ENCODE results near the gene GHRL. TPM values are rescaled to one million over a fixed set of nuclear protein-coding genes. Genes with fewer than 3 reads are reported as not detected.
A peak's percentile ranks its signal among the peaks of the same experiment; 100 is the strongest.
"Not testable (repeated sequence)": the region's sequence is repeated elsewhere in the genome, so short reads cannot be mapped to it uniquely, and the experiment has no call there.

GHRL gene
- total RNA-seq, 2 donors from 2014 or later: 0.60 TPM; not detected in 1

GRCh38 chr3:10281951-10282350 lies 10.8 kb downstream of the GHRL start:
- DNase-seq (no peak), ATAC-seq (peak in 1 of 2 donors; percentile 14)
- intact Hi-C loops (cut with DNase I): no loop called here

DNA sequence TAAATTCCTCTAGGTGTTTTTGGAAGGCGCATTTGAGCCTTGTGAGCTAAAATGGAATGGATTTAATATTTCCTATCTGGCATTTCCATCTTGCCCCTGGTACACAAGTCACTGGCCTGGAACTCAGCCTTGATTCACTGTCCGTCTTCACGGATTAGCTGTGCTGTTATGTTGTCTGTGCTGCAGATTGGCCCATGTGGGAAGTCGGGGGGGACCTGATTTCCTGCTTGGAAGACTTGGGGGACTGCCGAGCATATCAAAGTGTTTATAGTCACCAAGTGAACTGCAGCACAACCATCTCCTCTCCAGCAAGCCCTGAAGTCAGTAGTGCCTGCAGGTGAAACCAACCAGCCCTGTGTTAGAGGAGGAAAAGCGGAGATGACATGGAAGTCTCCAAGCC lies 12.2 kb downstream of the GHRL start:
- no peak for ATAC-seq
- no peak for DNase-seq
- intact Hi-C loops (cut with DNase I): no loop called here

GRCh38 chr3:10280177-10280529 lies 12.6 kb downstream of the GHRL start:
- ATAC-seq: no peak
- no peak for DNase-seq
- intact Hi-C loops (cut with DNase I): no loop called here

DNA sequence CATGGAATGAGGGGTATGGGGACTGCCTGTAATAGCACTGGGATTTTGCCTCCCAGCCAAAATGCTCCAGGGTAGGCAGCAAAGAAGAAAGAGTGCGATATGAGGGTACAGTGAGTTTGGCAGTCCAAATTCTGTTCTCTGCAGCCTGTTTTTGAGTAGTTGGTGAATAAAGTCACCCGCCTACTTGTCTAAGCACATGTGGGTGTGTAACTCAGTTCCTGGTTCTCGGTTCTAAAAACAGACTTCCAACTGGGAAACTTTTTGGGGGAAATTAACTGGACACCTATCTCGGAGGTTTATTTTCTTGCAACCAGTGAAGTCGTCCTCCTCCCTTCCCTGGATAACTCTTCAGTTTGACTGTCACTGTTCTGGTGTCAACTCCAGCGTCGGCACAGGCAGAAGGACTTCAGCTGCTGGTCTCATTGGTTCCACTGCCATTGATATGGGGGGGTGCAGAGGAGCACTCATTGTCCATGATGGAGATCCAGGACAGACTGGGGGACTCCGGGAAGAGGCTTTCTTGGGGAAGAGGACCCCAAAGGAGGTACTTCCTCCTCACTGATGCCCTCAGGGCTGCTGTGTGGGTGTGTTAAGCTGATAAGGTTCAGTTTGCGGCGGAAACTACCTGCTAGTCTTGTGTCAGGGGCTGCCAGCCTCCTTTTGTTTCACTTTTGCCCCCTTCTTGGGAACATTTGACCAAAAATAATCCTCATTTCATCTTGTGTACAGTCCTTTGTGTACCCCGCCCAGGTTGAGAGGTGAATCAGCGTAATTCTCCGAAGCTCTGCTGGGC lies 13.2 kb downstream of the GHRL start:
- intact Hi-C loops (cut with DNase I): no loop called here
- no peak for ATAC-seq
- DNase-seq: no peak

- DNase-seq (no peak), ATAC-seq (no peak)
- intact Hi-C loops (cut with DNase I): no loop called here
These were observed 14.2 kb downstream of the GHRL start for GRCh38 chr3:10278501-10278900.

DNA sequence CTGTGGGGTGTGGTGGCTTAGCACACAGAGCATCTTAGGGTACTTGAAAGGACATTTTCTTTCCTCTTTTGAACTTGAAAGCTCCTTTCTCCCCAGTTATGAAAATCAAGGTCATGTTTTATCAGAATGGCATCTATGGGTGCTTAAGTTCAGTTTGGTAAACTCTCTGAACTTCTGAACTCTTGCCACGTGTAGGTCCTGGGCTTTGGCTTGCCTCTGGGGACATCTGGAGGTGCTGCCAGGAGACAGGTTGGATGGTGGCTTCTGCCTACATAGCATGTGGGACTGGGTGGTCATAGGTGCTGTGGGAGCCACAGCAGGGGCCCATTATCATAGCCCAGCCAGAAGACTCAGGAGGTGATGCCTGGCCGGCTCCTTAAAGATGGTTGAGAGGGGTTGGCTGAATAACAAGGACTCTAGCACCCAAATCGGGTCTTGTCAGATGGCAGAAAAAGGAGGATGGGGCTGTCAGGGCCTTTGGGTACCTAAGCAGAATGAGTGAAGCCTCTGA lies 15.6 kb downstream of the GHRL start:
- intact Hi-C loops (cut with DNase I): no loop called here
- no peak for ATAC-seq
- DNase-seq: no peak

DNA sequence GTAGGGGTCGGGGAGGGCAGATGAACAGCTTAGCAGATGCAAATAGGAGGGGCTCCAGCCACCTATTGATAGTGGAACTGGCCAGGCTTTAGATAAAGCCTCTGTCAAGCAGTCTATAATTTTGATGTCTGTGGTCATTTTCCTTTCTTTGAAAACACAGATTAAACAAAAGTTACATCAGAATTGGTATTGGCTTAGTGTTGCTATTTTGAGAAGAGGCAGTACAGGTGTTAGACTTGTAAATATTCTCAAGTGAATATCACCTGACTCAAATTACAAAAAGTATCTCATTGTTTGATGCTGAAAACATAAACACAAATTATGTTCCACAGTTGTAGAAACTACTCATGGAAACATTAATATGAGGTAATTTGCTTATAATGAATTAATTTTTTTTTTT lies 18.1 kb downstream of the GHRL start:
- no peak for DNase-seq
- ATAC-seq: no peak
- intact Hi-C loops (cut with DNase I): no loop called here

GRCh38 chr3:10273702-10274305 lies 18.9 kb downstream of the GHRL start:
- intact Hi-C loops (cut with DNase I): no loop called here
- DNase-seq: no peak
- ATAC-seq: peak; percentile 23 to 46

GRCh38 chr3:10272977-10273376 lies 19.8 kb downstream of the GHRL start:
- ATAC-seq: no peak
- intact Hi-C loops (cut with DNase I): no loop called here
- DNase-seq: no peak

DNA sequence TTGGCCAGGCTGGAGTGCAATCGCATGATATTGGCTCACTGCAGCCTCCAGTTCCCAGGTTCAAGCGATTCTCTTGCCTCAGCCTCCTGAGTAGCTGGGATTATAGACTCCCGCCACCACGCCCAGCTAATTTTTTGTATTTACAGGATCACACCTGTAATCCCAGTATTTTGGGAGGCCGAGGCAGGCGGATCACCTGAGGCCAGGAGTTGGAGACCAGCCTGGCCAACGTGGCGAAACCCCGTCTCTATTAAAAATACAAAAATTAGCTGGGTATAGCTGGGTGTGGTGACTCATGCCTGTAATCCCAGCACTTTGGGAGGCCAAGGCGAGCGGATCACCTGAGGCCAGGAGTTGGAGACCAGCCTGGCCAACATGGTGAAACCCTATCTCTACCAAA lies 20.3 kb downstream of the GHRL start:
- DNase-seq; ATAC-seq; intact Hi-C loops (cut with DNase I): not testable (repeated sequence)

- ATAC-seq: no peak
- intact Hi-C loops (cut with DNase I): no loop called here
- DNase-seq: no peak
These were observed 23.3 kb downstream of the GHRL start for GRCh38 chr3:10269443-10269842.

- DNase-seq: no peak
- no peak for ATAC-seq
- intact Hi-C loops (cut with DNase I): no loop called here
These were observed 23.8 kb downstream of the GHRL start for GRCh38 chr3:10268930-10269329.

- no peak for DNase-seq
- no peak for ATAC-seq
- intact Hi-C loops (cut with DNase I): no loop called here
These were observed 24.6 kb downstream of the GHRL start for GRCh38 chr3:10268116-10268515.

- DNase-seq; ATAC-seq; intact Hi-C loops (cut with DNase I): not testable (repeated sequence)
These were observed 25.8 kb downstream of the GHRL start for GRCh38 chr3:10266936-10267335.

DNA sequence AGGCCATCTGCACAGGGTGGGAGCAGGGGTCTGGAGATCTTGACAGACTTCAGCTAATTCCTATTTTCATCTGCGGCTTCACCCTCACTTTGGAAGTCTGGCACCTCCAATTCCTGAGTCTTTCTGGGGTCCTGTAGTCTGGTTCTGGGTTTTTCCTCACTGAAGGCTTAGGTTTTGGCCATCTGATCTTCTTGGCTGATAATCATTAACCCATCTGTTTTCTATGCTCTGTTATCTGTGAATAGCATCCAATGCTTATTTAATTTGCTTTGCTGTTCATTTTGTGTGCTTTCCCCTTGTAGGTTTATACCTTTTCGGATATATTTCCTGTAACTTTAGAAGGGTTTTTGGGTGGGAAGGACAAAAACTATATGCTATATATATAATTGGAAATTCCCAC lies 26.9 kb downstream of the GHRL start:
- ATAC-seq (no peak), DNase-seq (no peak)
- intact Hi-C loops (cut with DNase I): no loop called here

DNA sequence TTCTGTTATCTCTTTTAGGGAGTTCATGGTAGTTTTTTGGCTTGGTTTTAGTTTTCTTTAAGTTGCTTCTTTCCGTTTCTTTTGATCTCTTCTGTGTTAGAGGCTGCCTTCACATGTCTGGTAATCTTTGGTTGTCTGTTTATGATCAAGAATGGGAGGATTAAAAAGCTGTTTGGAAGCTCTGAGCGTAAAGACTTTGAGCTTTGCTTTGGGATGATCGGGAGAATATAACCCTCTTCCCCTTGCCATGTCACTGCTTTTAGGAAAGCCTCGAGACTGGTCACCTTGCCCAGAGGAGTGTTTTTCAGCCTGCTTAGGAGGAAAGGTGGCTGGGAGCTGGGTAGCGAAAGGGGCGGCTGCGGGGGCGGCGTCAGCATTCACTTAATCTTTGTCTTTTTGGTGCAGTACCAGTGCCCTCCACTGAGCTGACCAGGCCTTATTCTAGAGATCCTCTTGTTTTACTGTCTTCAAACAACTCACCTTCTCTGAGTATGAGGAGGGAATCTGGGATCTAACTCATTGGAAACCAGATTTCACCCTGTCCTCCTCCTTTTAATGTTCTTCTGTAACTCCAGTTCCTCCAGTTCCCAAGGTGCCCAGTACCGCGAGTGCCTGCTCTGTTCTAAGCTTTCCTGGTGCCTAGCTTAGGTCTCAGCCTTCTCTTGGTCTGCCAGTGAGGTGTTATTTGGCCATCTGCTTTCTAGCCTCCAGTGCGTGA lies 28.9 kb downstream of the GHRL start:
- DNase-seq (peak; percentile 42), ATAC-seq (peak; percentile 84 to 91)
- intact Hi-C loops (cut with DNase I): no loop called here

GRCh38 chr3:10262027-10262426 lies 30.7 kb downstream of the GHRL start:
- ATAC-seq (peak in 1 of 2 donors; percentile 22), DNase-seq (no peak)
- intact Hi-C loops (cut with DNase I): no loop called here

- intact Hi-C loops (cut with DNase I): no loop called here
- no peak for DNase-seq
- ATAC-seq: no peak
These were observed 32.5 kb downstream of the GHRL start for GRCh38 chr3:10260211-10260701.

DNA sequence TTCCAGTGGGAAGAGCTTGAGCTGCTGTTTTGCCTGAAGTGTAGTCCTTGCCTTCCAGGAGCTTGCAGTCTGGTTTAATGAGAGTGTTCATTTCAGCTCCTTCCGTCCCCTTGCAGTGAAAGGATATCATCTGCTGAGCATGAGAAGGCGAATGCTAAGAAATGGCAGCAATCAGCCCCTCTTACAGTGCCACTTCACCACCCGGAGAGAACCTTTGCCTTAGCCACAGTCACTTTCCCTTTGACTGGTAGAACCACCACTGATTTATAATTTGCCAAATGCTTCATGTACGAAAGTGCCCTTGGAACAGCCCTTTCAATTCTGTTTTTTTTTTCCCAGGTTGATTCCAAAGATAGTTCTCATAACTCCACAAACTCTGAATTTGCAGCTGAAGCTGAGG lies 32.9 kb downstream of the GHRL start:
- intact Hi-C loops (cut with DNase I): no loop called here
- DNase-seq (no peak), ATAC-seq (no peak)

DNA sequence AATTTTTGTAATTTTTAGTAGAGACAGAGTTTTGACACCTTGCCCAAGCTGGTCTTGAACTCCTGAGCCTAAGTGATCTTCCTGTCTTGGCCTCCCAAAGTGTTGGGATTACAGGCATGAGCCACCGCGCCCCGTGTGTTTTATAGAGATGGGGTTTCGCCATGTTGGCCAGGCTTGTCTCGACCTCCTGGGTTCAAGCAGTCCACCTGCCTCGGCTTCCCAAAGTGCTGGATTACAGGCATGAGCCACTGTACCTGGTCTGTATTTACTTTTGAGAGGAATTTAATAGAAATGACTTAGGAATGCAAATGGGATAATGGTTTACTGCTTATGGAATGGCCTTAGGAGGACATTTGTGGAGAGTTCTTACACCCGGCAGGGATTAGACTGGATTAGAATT lies 33.7 kb downstream of the GHRL start:
- no peak for DNase-seq
- intact Hi-C loops (cut with DNase I): no loop called here
- ATAC-seq: no peak

All from left cardiac atrium (tissue), 4 donors.